Activated naive CD4-positive, alpha-beta T cell treated with anti-CD3 and anti-CD28 coated beads, Interleukin-2, amount 50 U/mL, for 16 hours (primary cell): Measurements from ENCODE around the gene TGM6.
"Not testable (repeated sequence)": the region's sequence is repeated elsewhere in the genome, so short reads cannot be mapped to it uniquely, and the experiment has no call there.

Experiments used
- DNase-seq: peaks from one replicate; pipeline ENCODE4 v3.0.0-alpha.2; 2020

TGM6 gene

DNA sequence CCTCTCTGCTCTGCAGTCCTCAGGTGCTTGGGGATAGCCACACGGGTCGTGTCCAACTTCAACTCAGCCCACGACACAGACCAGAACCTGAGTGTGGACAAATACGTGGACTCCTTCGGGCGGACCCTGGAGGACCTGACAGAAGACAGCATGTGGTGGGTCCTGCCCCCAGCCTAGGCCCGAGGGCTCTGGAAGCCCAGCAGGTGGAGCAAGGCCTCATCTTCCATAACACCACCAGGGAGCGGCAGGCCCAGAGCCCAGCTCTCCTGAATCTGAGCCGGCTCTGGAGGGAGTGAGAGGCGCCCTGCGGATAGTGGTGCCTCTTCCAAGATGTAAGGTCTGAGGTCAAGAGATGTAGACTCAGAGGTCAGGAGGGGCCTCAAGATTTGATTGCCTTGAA is 19.6 kb downstream of the TGM6 start:
- no peak for DNase-seq

DNA sequence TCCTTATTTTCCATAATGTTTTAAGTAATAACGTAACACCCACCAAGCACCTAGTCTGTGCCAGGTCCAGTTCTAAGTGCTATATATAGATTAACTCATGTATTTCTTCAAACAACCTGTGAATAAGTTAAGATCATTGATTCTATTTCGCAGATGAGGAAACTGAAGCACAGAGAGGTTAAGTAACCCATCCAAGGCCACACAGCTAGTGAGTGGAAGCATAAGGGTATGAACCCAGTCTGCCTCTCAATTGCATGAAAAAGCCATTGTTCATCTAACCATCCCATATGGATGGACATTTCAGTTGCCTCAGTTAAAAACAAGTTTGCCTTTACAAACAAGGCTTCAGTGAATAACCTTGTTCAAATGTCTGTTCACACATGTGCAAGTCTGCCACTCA is 20.8 kb downstream of the TGM6 start:
- DNase-seq, result no peak

DNA sequence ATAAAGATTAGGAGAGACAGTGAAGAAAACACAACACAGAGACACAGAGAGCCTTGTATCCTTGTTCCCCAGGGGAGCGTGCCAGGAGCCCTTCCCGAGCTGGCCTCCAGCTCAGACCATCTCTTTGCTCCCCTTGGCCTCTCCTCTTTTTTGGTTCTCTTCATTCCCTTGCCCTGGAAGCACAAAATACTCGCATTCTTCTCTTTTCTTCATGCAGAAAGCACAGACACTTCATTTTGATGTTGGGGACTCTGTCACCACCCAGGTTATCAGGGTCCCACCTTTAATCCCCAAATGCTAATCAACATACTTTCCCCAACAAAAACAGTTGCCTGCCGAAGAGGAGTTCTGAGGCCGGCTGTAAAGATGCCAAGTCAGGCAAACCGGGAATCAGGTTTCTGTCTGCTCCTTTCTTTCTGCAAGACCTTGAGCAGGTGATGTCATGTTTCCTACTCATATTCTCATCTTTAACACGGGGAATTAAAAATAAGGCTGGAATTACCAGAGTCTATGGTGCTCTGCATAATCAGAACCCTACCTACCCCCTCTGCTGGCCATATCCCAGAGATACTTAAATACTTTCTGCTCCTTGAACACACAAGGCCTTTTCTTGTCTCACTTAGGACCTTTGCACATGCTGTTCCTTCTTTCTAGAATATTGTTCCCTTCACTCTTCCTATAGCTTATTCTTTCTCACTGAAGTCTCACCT is 21.7 kb downstream of the TGM6 start:
- DNase-seq, result no peak

GRCh38 chr20:2403291-2404052 is 22.8 kb downstream of the TGM6 start:
- no peak for DNase-seq

- no peak for DNase-seq
Observed at GRCh38 chr20:2405693-2406065, 25.0 kb downstream of the TGM6 start.

GRCh38 chr20:2407355-2407754 is 26.7 kb downstream of the TGM6 start:
- not testable (repeated sequence) for DNase-seq

DNA sequence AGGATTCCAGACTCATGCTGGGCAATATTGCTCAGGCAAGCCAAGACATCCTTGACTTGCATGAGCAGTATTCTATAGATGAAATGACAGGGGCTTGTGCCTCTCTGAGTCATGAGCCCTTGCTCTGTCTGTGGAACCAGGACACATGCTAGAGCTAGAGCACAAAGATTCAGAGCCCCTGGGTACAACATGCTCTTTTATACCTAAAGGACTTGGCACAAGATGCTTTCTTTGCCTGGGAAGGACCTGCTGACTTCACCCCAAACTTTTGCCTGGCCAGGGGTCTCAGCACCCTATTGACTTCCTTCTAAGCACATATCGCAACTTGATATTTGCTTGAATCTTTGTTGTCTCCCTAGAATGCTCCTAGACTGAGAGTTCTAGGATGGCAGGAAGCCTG is 27.4 kb downstream of the TGM6 start:
- no peak for DNase-seq

DNA sequence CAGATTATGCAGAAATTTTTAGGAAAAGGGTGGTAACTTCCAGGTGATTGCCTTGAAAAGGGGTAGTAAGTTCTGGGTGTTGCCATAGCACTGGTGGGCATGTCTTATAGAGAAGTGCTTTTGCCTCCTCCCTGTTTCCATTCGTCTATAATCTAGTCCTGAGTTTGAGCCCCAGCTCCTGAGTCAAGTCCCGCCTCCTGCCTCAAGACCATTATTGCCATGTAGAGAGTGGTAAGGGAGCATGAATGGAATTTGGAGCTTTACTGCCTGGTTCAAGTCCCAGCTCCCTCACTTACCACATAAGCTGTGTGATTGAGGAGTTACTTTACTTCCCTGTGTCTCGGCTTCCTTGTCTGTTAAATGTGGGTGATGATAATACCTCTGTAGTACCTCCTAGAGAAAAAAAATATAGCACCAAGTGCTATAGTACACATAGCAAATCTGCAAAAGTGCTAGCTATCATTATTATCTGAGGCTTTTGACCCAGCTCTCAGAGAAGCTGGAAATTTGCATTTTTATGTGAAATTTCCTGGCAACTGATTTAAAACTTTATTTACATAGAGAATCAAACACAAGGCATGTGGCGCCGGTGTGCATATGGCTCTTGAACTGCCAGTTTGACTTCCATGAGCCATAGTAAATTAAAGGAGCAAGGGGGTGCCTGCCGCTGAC is 36.0 kb downstream of the TGM6 start:
- DNase-seq, result no peak

DNA sequence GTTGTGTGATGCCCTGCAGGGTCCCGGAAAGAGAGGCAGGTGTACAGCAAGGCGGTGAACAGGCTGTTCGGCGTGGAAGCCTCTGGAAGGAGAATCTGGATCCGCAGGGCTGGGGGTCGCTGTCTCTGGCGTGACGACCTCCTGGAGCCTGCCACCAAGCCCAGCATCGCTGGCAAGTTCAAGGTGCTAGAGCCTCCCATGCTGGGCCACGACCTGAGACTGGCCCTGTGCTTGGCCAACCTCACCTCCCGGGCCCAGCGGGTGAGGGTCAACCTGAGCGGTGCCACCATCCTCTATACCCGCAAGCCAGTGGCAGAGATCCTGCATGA is 36.5 kb downstream of the TGM6 start:
- DNase-seq, result no peak

DNA sequence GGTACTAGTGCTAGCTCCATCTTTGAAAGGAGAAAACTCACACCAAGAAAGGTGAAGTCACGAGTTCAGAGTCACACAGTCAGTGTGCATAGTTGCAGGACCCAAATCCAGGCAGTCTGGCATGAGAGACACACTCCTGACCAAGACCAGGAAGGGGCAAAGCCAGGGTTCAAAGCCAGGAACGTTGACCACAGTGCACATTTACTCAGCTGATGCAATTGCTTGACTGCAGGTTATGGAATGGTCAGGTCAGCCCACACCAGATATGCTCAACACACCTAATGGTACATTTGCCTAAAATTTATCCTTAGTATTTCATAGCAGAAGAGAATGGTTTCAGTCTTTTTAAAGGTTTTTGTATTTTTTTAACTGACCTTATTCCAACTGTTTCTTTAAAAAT is 37.7 kb downstream of the TGM6 start:
- DNase-seq, result no peak

DNA sequence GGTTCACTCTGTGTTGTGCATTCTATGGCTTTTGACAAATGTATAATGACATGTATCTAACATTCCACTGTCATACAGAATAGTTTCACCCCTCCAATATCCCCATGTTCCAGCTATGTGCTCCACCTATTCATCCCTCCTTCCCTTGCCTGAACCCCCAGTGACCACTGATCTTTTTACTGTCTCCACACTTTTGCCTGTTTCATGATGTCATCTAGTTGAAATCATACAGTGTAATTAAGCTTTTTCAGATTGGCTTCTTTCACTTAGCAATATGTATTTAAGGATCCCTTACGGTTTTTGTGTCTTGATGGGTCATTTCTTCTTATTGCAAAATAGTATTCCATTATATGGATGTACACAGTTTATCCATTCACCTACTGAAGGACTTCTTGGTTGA is 39.8 kb downstream of the TGM6 start:
- no peak for DNase-seq

GRCh38 chr20:2421247-2421646 is 40.5 kb downstream of the TGM6 start:
- DNase-seq, result no peak

- DNase-seq, result no peak
Observed at GRCh38 chr20:2429051-2429450, 48.4 kb downstream of the TGM6 start.

GRCh38 chr20:2430538-2430937 is 49.8 kb downstream of the TGM6 start:
- no peak for DNase-seq

GRCh38 chr20:2431185-2431584 is 50.5 kb downstream of the TGM6 start:
- DNase-seq, result no peak

DNA sequence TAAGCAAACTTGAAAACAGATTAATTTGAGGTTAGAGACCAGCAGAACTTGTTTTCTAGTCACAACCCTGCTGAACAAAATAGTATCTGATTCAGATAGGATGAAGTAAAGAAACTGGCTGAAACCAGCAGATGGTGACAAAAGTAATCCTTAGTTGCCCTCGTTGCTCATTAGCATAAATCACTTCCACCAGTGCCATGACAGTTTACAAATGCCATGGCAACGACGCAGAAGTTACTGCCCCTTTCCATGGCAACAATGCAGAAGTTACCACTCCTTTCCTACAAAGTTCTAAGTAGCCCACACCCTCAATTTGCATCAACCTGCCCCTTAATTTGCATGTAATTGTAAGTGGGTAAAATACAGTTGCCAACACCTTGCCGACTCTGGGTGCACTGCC is 66.1 kb downstream of the TGM6 start:
- no peak for DNase-seq

DNA sequence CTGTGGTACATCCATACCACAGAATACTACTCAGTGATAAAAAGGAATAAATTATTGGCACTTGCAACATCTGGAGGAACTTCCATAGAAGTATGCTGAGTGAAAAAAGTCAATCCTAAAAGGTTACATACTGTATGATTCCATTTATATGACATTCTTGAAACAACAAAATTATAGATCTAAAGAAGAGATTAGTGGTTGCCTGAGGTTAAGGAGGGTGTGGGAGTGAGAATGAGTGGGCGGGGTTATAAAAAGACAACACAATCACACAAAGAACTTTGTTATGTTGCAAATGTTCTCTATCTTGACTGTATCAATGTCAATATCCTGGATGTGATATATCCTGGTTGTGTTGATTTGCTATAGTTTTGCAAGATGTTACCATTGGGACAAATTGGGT is 68.7 kb downstream of the TGM6 start:
- DNase-seq, result no peak

- DNase-seq, result no peak
Observed at GRCh38 chr20:2451422-2451821, 70.7 kb downstream of the TGM6 start.

DNA sequence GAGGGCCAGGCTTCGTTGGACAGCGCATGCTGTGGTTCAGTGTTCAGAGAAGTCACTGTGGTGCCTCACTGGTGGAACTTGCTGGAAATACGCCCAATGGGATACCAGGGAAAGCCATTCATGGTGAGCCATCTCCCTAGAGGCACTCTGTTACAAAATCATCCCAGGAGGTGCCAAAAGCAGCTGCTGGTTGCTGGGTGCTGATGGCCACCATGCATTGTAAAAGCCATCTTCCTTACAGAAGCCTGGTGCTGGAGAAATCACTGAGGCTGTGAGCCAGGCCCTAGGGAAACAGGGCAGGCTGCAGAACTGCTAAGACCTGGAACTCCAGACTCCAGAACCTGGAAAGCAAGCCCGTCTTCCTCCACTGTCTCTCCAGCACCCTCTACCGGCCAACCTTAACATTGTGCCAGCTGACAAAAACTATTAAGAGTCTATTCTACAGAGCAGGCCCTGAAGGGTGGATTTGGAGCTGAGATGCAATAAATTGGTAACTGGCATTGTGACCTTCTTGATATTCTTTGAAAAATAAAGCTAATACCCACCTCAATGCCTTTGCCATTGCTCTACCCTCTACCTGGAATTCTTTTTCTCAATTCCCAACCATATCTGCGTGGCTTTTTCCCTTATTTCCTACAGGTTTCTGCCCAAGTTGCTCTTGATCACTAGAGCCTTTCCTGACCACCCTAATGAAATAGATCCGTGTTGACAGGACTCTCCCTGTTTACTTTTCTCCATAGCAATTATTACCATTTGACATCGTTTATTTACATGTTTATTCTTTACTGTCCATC is 71.4 kb downstream of the TGM6 start:
- DNase-seq, result peak; percentile 68

- no peak for DNase-seq
Observed at GRCh38 chr20:2453792-2454191, 73.1 kb downstream of the TGM6 start.

- no peak for DNase-seq
Observed at GRCh38 chr20:2455771-2456497, 75.2 kb downstream of the TGM6 start.

DNA sequence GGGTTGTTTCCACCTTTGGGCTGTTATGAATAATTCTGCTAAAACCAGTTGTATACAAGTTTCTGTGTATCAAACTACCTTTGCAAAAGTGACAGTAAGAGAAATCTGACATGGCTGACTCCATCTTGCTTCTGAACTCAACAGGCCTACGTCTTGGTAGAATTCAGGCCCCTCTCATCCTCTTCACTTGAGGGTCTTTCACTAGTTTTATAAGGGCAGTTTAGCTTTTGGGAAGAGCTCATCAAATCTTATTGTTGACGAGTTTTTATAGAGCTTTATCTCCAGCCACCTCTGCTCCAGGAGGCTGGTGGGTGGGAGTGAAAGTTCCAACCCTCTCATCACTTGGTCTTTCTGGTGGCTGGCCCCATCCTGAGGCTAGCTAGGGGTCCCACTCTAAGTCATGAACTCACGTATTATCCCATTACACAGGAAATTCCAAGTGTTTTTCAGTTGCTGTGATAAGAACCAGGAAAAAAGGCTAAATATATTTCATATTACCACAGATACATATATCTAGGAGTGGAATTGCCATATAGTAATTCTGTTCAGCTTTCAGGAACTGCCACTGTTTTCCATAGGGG is 78.3 kb downstream of the TGM6 start:
- no peak for DNase-seq
